NCI-H226 (cell line): Measurements from ENCODE around the gene SC5D.

Experiments used
- DNase-seq: peaks from one replicate; pipeline ENCODE4 v3.0.0-alpha.2; 2015

SC5D gene

GRCh38 chr11:121330614-121331435 lies 38.3 kb downstream of the SC5D start:
- no peak for DNase-seq

GRCh38 chr11:121334973-121335710 lies 42.6 kb downstream of the SC5D start:
- DNase-seq = no peak

GRCh38 chr11:121336279-121336937 lies 43.8 kb downstream of the SC5D start:
- DNase-seq = no peak

GRCh38 chr11:121337078-121337477 lies 44.5 kb downstream of the SC5D start:
- DNase-seq = no peak

- no peak for DNase-seq
These were observed 45.2 kb downstream of the SC5D start for GRCh38 chr11:121337740-121338272.

GRCh38 chr11:121338536-121338935 lies 46.0 kb downstream of the SC5D start:
- DNase-seq = no peak

- DNase-seq = no peak
These were observed 47.5 kb downstream of the SC5D start for GRCh38 chr11:121340032-121340580.

GRCh38 chr11:121341609-121342008 lies 49.0 kb downstream of the SC5D start:
- DNase-seq = no peak

GRCh38 chr11:121344824-121345223 lies 52.3 kb downstream of the SC5D start:
- no peak for DNase-seq

GRCh38 chr11:121347094-121347493 lies 54.5 kb downstream of the SC5D start:
- DNase-seq = no peak

- DNase-seq = no peak
These were observed 55.2 kb downstream of the SC5D start for GRCh38 chr11:121347813-121348212.

GRCh38 chr11:121348220-121348875 lies 55.8 kb downstream of the SC5D start:
- no peak for DNase-seq

- DNase-seq = no peak
These were observed 57.2 kb downstream of the SC5D start for GRCh38 chr11:121349790-121350189.

- DNase-seq = no peak
These were observed 57.9 kb downstream of the SC5D start for GRCh38 chr11:121350314-121351082.

GRCh38 chr11:121351083-121351630 lies 58.6 kb downstream of the SC5D start:
- DNase-seq = no peak

GRCh38 chr11:121352251-121352891 lies 59.8 kb downstream of the SC5D start:
- DNase-seq = no peak

- DNase-seq = no peak
These were observed 61.6 kb downstream of the SC5D start for GRCh38 chr11:121354192-121354591.

- DNase-seq = no peak
These were observed 63.8 kb downstream of the SC5D start for GRCh38 chr11:121356357-121356756.
